Natural killer cell treated with Interleukin-12 subunit alpha and Interleukin-12 subunit beta and Interleukin-15 and Interleukin-18, amount 100 ng/mL, for 72 hours (primary cell): ENCODE data around the gene GZMM. TPM values are rescaled to one million over a fixed set of nuclear protein-coding genes. Genes with fewer than 3 reads are reported as not detected.

ENCODE experiments used
- ATAC-seq, 2 donors: fragments of 150-1000 bp; cut with Tn5 transposase in 1 of 2; sonication (Bioruptor Pico), chemical (Tn5 transposase) in 1 of 2; 2 replicates each; pipeline ENCODE4 v1.10.0; 2021
- DNase-seq: peaks from one replicate; pipeline ENCODE4 v3.0.0; 2022; ENCODE audit warnings: low spot score
- H3K27ac Mint-ChIP-seq, 2 donors: 1 replicate in 1 of 2; 2 replicates in 1 of 2; pipeline ENCODE4 v1.8.0; 2022; ENCODE audit warnings: mixed read lengths in 2 of 2, mild to moderate bottlenecking in 1 of 2, moderate library complexity in 1 of 2
- H3K27me3 Mint-ChIP-seq, 2 donors: 1 replicate in 1 of 2; 2 replicates in 1 of 2; pipeline ENCODE4 v1.8.0; 2022; ENCODE audit warnings: mixed read lengths in 2 of 2
- H3K36me3 Mint-ChIP-seq: one replicate; pipeline ENCODE4 v1.8.0; 2022; ENCODE audit warnings: mixed read lengths
- H3K4me1 Mint-ChIP-seq, 2 donors: 1 replicate in 1 of 2; 2 replicates in 1 of 2; pipeline ENCODE4 v1.8.0; 2022; ENCODE audit warnings: low read depth in 2 of 2, mixed read lengths in 2 of 2, mild to moderate bottlenecking in 1 of 2
- H3K4me3 Mint-ChIP-seq: one replicate; pipeline ENCODE4 v1.8.0; 2022; ENCODE audit warnings: mixed read lengths
- H3K9me3 Mint-ChIP-seq: 2 replicates; pipeline ENCODE4 v1.8.0; 2022; ENCODE audit warnings: mixed read lengths
- total RNA-seq, 2 donors: library from RNA; stranded (reverse); gene quantifications; one replicate each; pipeline ENCODE4 v1.2.3, GENCODE V29; 2022

The GZMM gene
- total RNA-seq, 2 donors from 2014 or later = 34.5 to 49.7 TPM

GRCh38 chr19:593055-593454 lies 49.2 kb downstream of the GZMM start:
- Mint-ChIP-seq H3K4me3 (no peak overlapping the region), H3K36me3 (no peaks in the 10 kb centered on the region), H3K4me1 (no peaks in the 10 kb centered on the region), H3K9me3 (no peaks in the 10 kb centered on the region), H3K27me3 (peaks cover 0 to 3% of the 10 kb centered on the region in 2 donors), H3K27ac (no peak overlapping the region)
- no peak for ATAC-seq
- DNase-seq = no peak

- Mint-ChIP-seq H3K27me3 (peaks cover 0 to 3% of the 10 kb centered on the region in 2 donors), H3K4me3 (no peak overlapping the region), H3K36me3 (no peaks in the 10 kb centered on the region), H3K9me3 (no peaks in the 10 kb centered on the region), H3K27ac (no peak overlapping the region), H3K4me1 (no peaks in the 10 kb centered on the region)
- ATAC-seq (no peak), DNase-seq (no peak)
Observed at GRCh38 chr19:593505-593904, 49.7 kb downstream of the GZMM start.

GRCh38 chr19:594265-594870 lies 50.5 kb downstream of the GZMM start:
- Mint-ChIP-seq H3K27me3 (peaks cover 0 to 3% of the 10 kb centered on the region in 2 donors), H3K9me3 (no peaks in the 10 kb centered on the region), H3K4me1 (no peaks in the 10 kb centered on the region), H3K27ac (no peak overlapping the region), H3K36me3 (no peaks in the 10 kb centered on the region), H3K4me3 (no peak overlapping the region)
- ATAC-seq (no peak), DNase-seq (no peak)

GRCh38 chr19:595326-596262 lies 51.7 kb downstream of the GZMM start:
- Mint-ChIP-seq H3K4me3 (no peak overlapping the region), H3K27me3 (peaks cover 0 to 3% of the 10 kb centered on the region in 2 donors), H3K4me1 (no peaks in the 10 kb centered on the region), H3K9me3 (no peaks in the 10 kb centered on the region), H3K27ac (no peak overlapping the region), H3K36me3 (no peaks in the 10 kb centered on the region)
- DNase-seq = no peak
- no peak for ATAC-seq

- ATAC-seq (no peak), DNase-seq (no peak)
- no peaks in the 10 kb centered on the region for H3K9me3 Mint-ChIP-seq
- H3K27ac Mint-ChIP-seq = no peak overlapping the region
- H3K27me3 Mint-ChIP-seq = peaks cover 0 to 1% of the 10 kb centered on the region in 2 donors
- no peaks in the 10 kb centered on the region for H3K4me1 Mint-ChIP-seq
- H3K36me3 Mint-ChIP-seq = no peaks in the 10 kb centered on the region
- H3K4me3 Mint-ChIP-seq = no peak overlapping the region
Observed at GRCh38 chr19:596263-596655, 52.4 kb downstream of the GZMM start.

DNA sequence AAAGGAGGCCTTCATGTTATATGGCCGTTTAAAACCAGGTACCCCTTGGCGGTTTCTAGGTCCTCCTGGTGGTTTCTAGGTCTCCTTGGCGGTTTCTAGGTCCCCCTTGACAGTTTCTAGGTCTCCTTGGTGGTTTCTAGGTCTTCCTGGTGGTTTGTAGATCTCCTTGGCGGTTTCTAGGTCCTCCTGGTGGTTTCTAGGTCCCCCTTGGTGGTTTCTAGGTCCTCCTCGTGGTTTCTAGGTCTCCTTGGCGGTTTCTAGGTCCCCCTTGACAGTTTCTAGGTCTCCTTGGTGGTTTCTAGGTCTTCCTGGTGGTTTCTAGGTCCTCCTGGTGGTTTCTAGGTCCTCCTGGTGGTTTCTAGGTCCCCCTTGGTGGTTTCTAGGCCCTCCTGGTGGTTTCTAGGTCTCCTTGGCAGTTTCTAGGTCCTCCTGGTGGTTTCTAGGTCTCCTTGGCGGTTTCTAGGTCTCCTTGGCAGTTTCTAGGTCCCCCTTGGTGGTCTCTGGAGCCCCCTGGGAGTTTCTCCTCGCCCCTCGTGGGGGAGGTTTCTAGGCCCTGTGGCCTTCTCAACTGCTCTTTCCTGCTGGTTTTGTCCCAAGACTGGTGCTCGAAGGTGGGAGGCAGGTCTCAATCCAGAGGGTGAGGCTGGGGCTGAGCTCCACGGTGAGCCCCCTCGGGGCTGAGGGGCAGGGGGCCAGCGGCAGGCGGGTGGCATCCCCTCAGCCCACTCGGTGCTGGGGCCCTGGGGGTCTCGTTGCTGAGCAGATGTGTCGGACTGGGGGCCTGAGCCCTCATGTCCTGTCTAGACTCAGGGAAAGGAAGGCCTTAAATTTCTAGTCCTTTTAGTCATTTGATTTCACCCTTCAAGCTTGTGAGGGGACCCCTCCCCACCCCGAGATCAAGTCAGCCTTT lies 53.8 kb downstream of the GZMM start:
- Mint-ChIP-seq H3K4me3 (no peak overlapping the region), H3K27me3 (no peaks in the 10 kb centered on the region), H3K4me1 (peaks cover 0 to 4% of the 10 kb centered on the region in 2 donors)

More for the DNA sequence above, 53.8 kb downstream of the GZMM start:
- DNase-seq (no peak), ATAC-seq (no peak)
- Mint-ChIP-seq H3K27ac (no peak overlapping the region), H3K36me3 (no peaks in the 10 kb centered on the region), H3K9me3 (no peaks in the 10 kb centered on the region)

Other genes starting within 250 kb of the GZMM start
- 10 to 100 TPM; 26.2 to 39.4 TPM for gene MIER2, start 199.3 kb upstream of the GZMM start, total RNA-seq
- gene C2CD4C, start 134.9 kb upstream of the GZMM start, total RNA-seq = not detected
- under 1 TPM in 1 of 2 donors, not detected in 1; 0.67 TPM for gene SHC2, start 83.0 kb upstream of the GZMM start, total RNA-seq
- gene MADCAM1, start 47.6 kb upstream of the GZMM start, total RNA-seq = under 1 TPM in 1 of 2 donors, not detected in 1; 0.33 TPM
- 10 to 100 TPM; 16.3 to 17.7 TPM for gene TPGS1, start 36.6 kb upstream of the GZMM start, total RNA-seq
- gene CDC34, start 12.3 kb upstream of the GZMM start, total RNA-seq = 10 to 100 TPM; 46.5 to 73.2 TPM
- 100 to 1,000 TPM; 236 to 274 TPM for gene BSG, start 28.5 kb downstream of the GZMM start, total RNA-seq
- under 1 TPM; 0.29 to 0.64 TPM for gene HCN2, start 45.8 kb downstream of the GZMM start, total RNA-seq
- 100 to 1,000 TPM in 1 of 2 donors, 10 to 100 TPM in 1; 55.0 to 104 TPM for gene POLRMT, start 89.5 kb downstream of the GZMM start, total RNA-seq
- not detected for gene FGF22, start 95.8 kb downstream of the GZMM start, total RNA-seq
- gene RNF126, start 119.2 kb downstream of the GZMM start, total RNA-seq = 100 to 1,000 TPM in 1 of 2 donors, 10 to 100 TPM in 1; 77.7 to 138 TPM
- gene FSTL3, start 132.3 kb downstream of the GZMM start, total RNA-seq = 1 to 10 TPM; 1.7 to 3.6 TPM
- 1 to 10 TPM in 1 of 2 donors, not detected in 1; 1.4 TPM for gene PRSS57, start 151.4 kb downstream of the GZMM start, total RNA-seq
- gene PALM, start 164.9 kb downstream of the GZMM start, total RNA-seq = not detected
- gene MISP, start 207.1 kb downstream of the GZMM start, total RNA-seq = not detected